T-helper 1 cell treated with Interleukin-12 subunit alpha and Interleukin-12 subunit beta and Interleukin-4 antibody, amounts not matched to agents 30 μg/mL and 1 μg/mL, for 36 hours (primary cell): Measurements from ENCODE around the gene AGPS.

Source experiments
- H3K27ac Mint-ChIP-seq: one replicate; pipeline ENCODE4 v1.8.0; 2021; ENCODE audit warnings: mild to moderate bottlenecking, mixed read lengths
- H3K27me3 Mint-ChIP-seq: one replicate; pipeline ENCODE4 v1.8.0; 2021; ENCODE audit warnings: low read depth, mixed read lengths
- H3K36me3 Mint-ChIP-seq: one replicate; pipeline ENCODE4 v1.8.0; 2021; ENCODE audit warnings: low read depth, mixed read lengths
- H3K4me1 Mint-ChIP-seq: one replicate; pipeline ENCODE4 v1.8.0; 2021; ENCODE audit warnings: low read depth, mixed read lengths
- H3K4me3 Mint-ChIP-seq: one replicate; pipeline ENCODE4 v1.8.0; 2021; ENCODE audit warnings: mild to moderate bottlenecking, moderate library complexity, mixed read lengths
- H3K9me3 Mint-ChIP-seq: one replicate; pipeline ENCODE4 v1.8.0; 2021; ENCODE audit warnings: mixed read lengths

AGPS gene

GRCh38 chr2:177530561-177530960 lies 138.0 kb downstream of the AGPS start:
- Mint-ChIP-seq H3K27ac (no peak overlapping the region), H3K9me3 (no peaks in the 10 kb centered on the region), H3K36me3 (peaks cover 8% of the 10 kb centered on the region), H3K4me1 (no peaks in the 10 kb centered on the region), H3K27me3 (no peaks in the 10 kb centered on the region), H3K4me3 (no peak overlapping the region)

- Mint-ChIP-seq H3K27ac (no peak overlapping the region), H3K27me3 (no peaks in the 10 kb centered on the region), H3K4me1 (no peaks in the 10 kb centered on the region)
These were observed 139.1 kb downstream of the AGPS start for GRCh38 chr2:177531706-177532105.

GRCh38 chr2:177532567-177532966 lies 140.0 kb downstream of the AGPS start:
- Mint-ChIP-seq H3K27me3 (no peaks in the 10 kb centered on the region), H3K9me3 (no peaks in the 10 kb centered on the region), H3K4me3 (no peak overlapping the region), H3K27ac (no peak overlapping the region), H3K4me1 (no peaks in the 10 kb centered on the region), H3K36me3 (peaks cover 9% of the 10 kb centered on the region)

More at GRCh38 chr2:177531706-177532105, 139.1 kb downstream of the AGPS start:
- Mint-ChIP-seq H3K36me3 (peaks cover 9% of the 10 kb centered on the region), H3K4me3 (no peak overlapping the region), H3K9me3 (no peaks in the 10 kb centered on the region)

DNA sequence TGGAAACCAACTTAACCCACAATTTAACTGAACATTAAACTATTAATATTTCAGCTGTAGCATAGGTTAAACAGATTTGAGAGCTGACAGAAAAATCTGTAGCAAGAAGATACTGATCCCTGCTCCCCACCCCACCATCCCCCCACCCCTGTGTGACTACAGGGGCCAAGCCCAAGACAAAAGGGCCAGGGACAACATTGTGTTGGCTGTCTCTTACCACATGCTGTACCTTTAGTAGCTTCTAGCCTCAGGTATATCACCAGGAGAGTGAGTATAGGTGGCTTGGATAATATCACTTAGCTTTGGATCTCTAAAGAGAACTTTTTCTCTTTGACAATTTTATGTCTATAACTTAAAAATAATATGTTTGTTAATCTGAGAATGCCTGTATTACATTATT lies 140.7 kb downstream of the AGPS start:
- Mint-ChIP-seq H3K4me3 (no peak overlapping the region), H3K27ac (no peak overlapping the region), H3K36me3 (peaks cover 12% of the 10 kb centered on the region), H3K9me3 (no peaks in the 10 kb centered on the region), H3K27me3 (no peaks in the 10 kb centered on the region), H3K4me1 (no peaks in the 10 kb centered on the region)

DNA sequence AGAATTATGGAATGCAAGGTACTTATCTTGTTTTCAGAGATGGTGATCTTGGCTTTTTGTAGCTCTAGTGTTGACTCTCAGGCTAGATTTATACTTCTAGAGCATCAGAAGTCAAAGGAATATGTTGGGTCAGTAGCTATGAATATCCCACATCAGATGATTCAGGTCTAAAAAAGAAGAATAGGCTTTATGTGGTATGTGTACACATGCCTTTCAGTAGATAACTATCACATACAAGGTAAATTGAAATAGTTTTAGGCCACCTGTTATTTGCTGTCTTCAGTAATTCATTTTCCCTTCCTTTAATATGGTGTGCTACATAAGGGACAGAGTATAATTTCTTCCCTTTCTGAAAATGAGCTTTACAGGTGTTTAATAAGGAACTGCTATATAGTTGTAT lies 142.4 kb downstream of the AGPS start:
- no peak overlapping the region for H3K27ac Mint-ChIP-seq
- peaks cover 12% of the 10 kb centered on the region for H3K36me3 Mint-ChIP-seq
- H3K27me3 Mint-ChIP-seq: no peaks in the 10 kb centered on the region
- H3K4me3 Mint-ChIP-seq: no peak overlapping the region
- no peaks in the 10 kb centered on the region for H3K4me1 Mint-ChIP-seq
- no peaks in the 10 kb centered on the region for H3K9me3 Mint-ChIP-seq

DNA sequence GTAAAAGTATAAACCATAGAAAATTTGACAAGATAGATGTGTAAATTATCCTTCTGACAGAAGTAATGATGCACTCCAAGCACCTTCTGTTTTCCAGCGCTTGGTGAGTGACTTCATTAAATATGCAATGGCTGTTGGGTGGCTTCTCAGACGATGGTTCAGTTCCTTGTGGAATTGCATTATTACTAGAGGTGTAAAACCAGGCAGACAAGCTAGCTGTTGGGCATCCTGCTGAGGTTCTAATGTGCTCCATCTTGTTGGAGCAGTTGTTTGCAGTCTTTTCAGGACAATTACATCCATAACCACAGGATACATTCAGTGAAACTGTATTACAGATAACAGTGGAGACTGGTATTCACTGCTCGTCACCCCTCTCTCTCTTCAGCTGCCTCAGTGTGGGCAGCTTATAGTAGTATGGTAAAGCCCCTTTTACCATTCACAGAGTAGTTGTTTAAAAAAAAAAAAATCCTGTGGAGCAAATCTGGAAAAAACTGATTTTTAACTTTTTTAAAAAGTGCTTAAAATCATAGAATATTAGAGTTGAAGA lies 143.5 kb downstream of the AGPS start:
- H3K4me1 Mint-ChIP-seq: peaks cover 1% of the 10 kb centered on the region
- H3K27me3 Mint-ChIP-seq: no peaks in the 10 kb centered on the region
- H3K4me3 Mint-ChIP-seq: no peak overlapping the region
- H3K27ac Mint-ChIP-seq: no peak overlapping the region
- peaks cover 11% of the 10 kb centered on the region for H3K36me3 Mint-ChIP-seq
- H3K9me3 Mint-ChIP-seq: no peaks in the 10 kb centered on the region

GRCh38 chr2:177537213-177537612 lies 144.6 kb downstream of the AGPS start:
- H3K4me3 Mint-ChIP-seq: no peak overlapping the region

DNA sequence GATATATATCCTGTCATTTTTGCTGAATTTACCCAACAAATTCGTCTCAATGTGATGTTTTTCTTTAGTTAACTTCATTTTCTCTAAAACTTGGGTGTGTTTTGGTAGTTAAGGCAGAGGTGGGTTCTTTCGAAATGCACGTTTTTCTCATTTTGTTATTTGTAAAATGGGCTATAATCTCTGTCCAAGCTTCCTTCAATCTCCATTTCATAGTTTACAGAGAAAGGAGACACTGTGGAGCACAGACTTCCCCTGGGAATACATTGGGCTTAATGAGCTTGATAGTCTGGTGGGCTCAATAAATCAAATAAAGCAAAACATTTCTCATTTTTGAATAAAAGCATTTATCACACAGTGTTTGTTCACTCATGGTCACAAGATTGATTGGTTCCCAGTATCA lies 145.1 kb downstream of the AGPS start:
- H3K27me3 Mint-ChIP-seq: no peaks in the 10 kb centered on the region
- peaks cover 5% of the 10 kb centered on the region for H3K4me1 Mint-ChIP-seq
- H3K9me3 Mint-ChIP-seq: no peaks in the 10 kb centered on the region
- H3K27ac Mint-ChIP-seq: no peak overlapping the region
- H3K4me3 Mint-ChIP-seq: no peak overlapping the region
- H3K36me3 Mint-ChIP-seq: peaks cover 11% of the 10 kb centered on the region

More at GRCh38 chr2:177537213-177537612, 144.6 kb downstream of the AGPS start:
- Mint-ChIP-seq H3K4me1 (peaks cover 5% of the 10 kb centered on the region), H3K27ac (no peak overlapping the region), H3K36me3 (peaks cover 11% of the 10 kb centered on the region), H3K9me3 (no peaks in the 10 kb centered on the region), H3K27me3 (no peaks in the 10 kb centered on the region)

GRCh38 chr2:177538323-177538722 lies 145.8 kb downstream of the AGPS start:
- Mint-ChIP-seq H3K27ac (no peak overlapping the region), H3K4me1 (peaks cover 5% of the 10 kb centered on the region), H3K36me3 (peaks cover 11% of the 10 kb centered on the region), H3K9me3 (no peaks in the 10 kb centered on the region), H3K4me3 (no peak overlapping the region), H3K27me3 (no peaks in the 10 kb centered on the region)

DNA sequence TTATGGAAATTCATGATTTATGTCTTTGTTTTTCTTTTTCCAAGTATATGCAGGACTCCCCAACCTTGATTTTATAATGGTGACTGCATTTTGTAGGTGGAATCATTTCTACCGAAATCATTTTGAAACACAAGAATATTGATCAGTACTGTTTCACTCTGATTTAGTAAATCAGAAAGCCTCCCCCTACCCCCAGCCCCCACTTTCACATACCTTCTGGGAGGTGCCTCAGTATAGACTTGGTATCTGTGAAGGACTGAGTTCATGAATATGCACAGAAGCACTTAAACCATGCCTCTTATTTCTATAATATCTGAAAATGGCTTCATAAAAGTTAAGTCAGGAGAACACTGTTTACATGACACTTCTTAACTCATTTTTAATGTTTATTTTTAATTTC lies 147.7 kb downstream of the AGPS start:
- peaks cover 12% of the 10 kb centered on the region for H3K4me1 Mint-ChIP-seq
- H3K9me3 Mint-ChIP-seq: no peaks in the 10 kb centered on the region
- no peak overlapping the region for H3K4me3 Mint-ChIP-seq
- no peaks in the 10 kb centered on the region for H3K27me3 Mint-ChIP-seq
- no peak overlapping the region for H3K27ac Mint-ChIP-seq
- peaks cover 10% of the 10 kb centered on the region for H3K36me3 Mint-ChIP-seq

GRCh38 chr2:177541258-177541991 lies 148.9 kb downstream of the AGPS start:
- Mint-ChIP-seq H3K9me3 (peaks cover 6% of the 10 kb centered on the region), H3K4me1 (peaks cover 20% of the 10 kb centered on the region), H3K4me3 (no peak overlapping the region), H3K36me3 (peaks cover 12% of the 10 kb centered on the region), H3K27me3 (no peaks in the 10 kb centered on the region), H3K27ac (no peak overlapping the region)

DNA sequence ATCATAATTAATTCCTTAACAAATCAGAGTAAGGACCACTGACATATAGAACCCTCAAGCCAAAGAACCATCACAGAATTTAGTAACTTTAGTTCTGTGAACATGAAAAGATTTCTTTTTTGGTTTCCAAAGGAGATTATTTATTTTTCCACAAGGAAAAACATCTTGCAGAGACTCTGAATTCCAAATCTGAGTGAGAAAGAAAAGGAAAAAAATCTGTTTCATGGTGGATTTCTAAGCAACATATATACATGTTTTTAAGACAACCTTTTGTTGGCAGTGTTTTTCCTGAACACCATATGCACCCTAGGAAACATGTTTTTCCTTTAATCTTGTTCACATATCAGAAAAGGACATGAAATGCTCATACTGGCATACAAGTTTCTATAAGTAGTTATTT lies 149.8 kb downstream of the AGPS start:
- Mint-ChIP-seq H3K4me1 (peaks cover 26% of the 10 kb centered on the region), H3K36me3 (peaks cover 11% of the 10 kb centered on the region), H3K27me3 (no peaks in the 10 kb centered on the region), H3K27ac (no peak overlapping the region), H3K4me3 (no peak overlapping the region), H3K9me3 (peaks cover 9% of the 10 kb centered on the region)

GRCh38 chr2:177543007-177543760 lies 150.6 kb downstream of the AGPS start:
- Mint-ChIP-seq H3K36me3 (peaks cover 9% of the 10 kb centered on the region), H3K4me3 (no peak overlapping the region), H3K9me3 (peaks cover 9% of the 10 kb centered on the region), H3K27me3 (no peaks in the 10 kb centered on the region), H3K4me1 (peaks cover 26% of the 10 kb centered on the region), H3K27ac (no peak overlapping the region)

DNA sequence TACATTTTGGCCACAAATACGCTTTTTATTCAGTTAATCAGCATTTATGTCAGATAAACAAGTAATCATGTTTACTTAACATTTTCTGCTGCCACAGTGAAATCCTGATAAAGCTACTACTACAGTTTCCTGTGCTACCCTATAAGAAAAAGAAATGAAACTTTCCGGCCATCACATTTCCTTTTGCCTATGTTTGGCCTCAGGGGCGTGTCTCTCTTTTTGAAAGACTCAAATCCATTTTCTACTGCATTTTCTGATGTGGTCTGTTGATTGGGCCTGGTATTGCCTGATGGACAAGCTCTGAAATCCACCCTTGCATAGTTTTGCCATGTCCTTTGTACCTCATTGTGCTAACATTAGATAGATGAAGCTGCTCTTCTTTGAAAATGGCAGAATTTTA lies 152.6 kb downstream of the AGPS start:
- peaks cover 9% of the 10 kb centered on the region for H3K9me3 Mint-ChIP-seq
- H3K4me3 Mint-ChIP-seq: no peak overlapping the region
- peaks cover 4% of the 10 kb centered on the region for H3K36me3 Mint-ChIP-seq
- H3K4me1 Mint-ChIP-seq: peaks cover 26% of the 10 kb centered on the region
- H3K27ac Mint-ChIP-seq: no peak overlapping the region
- H3K27me3 Mint-ChIP-seq: no peaks in the 10 kb centered on the region
